ENCODE measurements around the gene TSPAN10. TPM values are rescaled to one million over a fixed set of nuclear protein-coding genes. Genes with fewer than 3 reads are reported as not detected.

The TSPAN10 gene
- total and polyA plus RNA-seq, 2 of the 4 experiments (the other 2 are of a cell fraction), result 1.4 to 4.5 TPM

DNA sequence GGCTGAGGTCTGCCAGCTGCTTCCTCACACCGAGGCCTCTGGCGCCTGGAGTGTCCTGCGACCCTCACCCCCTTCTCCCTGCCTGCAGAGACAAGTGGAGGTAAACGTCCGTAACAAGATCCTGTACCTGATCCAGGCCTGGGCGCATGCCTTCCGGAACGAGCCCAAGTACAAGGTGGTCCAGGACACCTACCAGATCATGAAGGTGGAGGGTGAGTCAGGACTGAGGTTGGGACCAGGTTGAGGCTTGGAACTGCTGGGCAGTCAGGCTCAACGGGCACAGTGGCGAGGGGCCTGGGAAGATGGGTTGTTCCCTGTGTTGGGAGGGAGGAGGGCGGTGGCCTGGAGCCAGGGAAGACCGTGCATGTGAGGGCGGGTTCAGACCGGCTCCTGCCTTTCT, 51.6 kb downstream of the TSPAN10 start:
- Histone ChIP-seq H4K91ac (ENCODE audit: insufficient read depth, low read depth, low read length) (no peak overlapping the region), H2BK20ac (ENCODE audit: low read depth, low read length) (no peak overlapping the region), H3K4me2 (ENCODE audit: low read depth, low read length) (no peak overlapping the region), H4K20me1 (ENCODE audit: insufficient read depth, low read length) (peaks cover 93% of the 10 kb centered on the region), H3K27me3 (ENCODE audit: control insufficient read depth, insufficient read depth, low read length) (no peaks in the 10 kb centered on the region), H2AK9ac (replicated peaks; ENCODE audit: low read depth, low read length, poor library complexity) (no peak overlapping the region), H3K14ac (replicated peaks; ENCODE audit: low read depth, low read length) (no peak overlapping the region), H3K79me1 (ENCODE audit: low read depth in 1 of 2, low read length in 2 of 2) (peaks cover 14 to 63% of the 10 kb centered on the region in 2 experiments), H3K4me3 (ENCODE audit: insufficient read depth, low read depth, low read length) (no peak overlapping the region), H2AK5ac (ENCODE audit: low read depth, low read length) (no peak overlapping the region), H3K4ac (ENCODE audit: low read depth, low read length) (no peak overlapping the region), H2BK15ac (ENCODE audit: low read depth, low read length) (no peak overlapping the region), H3K56ac (ENCODE audit: extremely low read depth, insufficient read depth, low read length) (no peak overlapping the region), H3K9me1 (ENCODE audit: insufficient read depth, low read length) (peaks cover 3% of the 10 kb centered on the region; the same call in 1 of the 2 replicates), H3K27ac (ENCODE audit: insufficient read depth, low read length) (no peak overlapping the region), H3K9me3 (ENCODE audit: control insufficient read depth, insufficient read depth, low read length) (no peaks in the 10 kb centered on the region), H3K36me3 (ENCODE audit: control insufficient read depth, insufficient read depth, low read length) (peaks cover 74% of the 10 kb centered on the region), H3K18ac (ENCODE audit: low read depth, low read length) (no peak overlapping the region), H2AFZ (replicated peaks; ENCODE audit: low read length, poor library complexity) (peak overlapping the region; percentile 63), H3K23ac (ENCODE audit: low read depth, low read length) (no peak overlapping the region), H3K9ac (ENCODE audit: low read depth, low read length) (no peak overlapping the region), H2BK120ac (ENCODE audit: low read depth, low read length) (no peak overlapping the region), H3K4me1 (ENCODE audit: control insufficient read depth, insufficient read depth, low read length) (peaks cover 10% of the 10 kb centered on the region), H2BK5ac (ENCODE audit: low read depth, low read length, poor library complexity, severe bottlenecking) (no peak overlapping the region), H4K5ac (ENCODE audit: low read depth, low read length) (no peak overlapping the region), H4K8ac (ENCODE audit: low read depth in 2 of 2, low read length in 2 of 2) (no peak overlapping the region)
- no TSS peak for BruUV-seq (replicated peaks)
- DNase-seq (no peak), ATAC-seq (ENCODE audit: low read depth) (no peak)
- no peak for TF ChIP-seq NFE2L2 (IDR thresholded peaks at IDR 0.05; ENCODE audit: low read depth, low read length)
- TF ChIP-seq BHLHE40 (IDR thresholded peaks at IDR 0.05; ENCODE audit: low read depth, low read length), result no peak
- no peak for TF ChIP-seq MAZ (IDR thresholded peaks at IDR 0.05; ENCODE audit: borderline replicate concordance, low read depth, low read length)
- TF ChIP-seq MAFK (IDR thresholded peaks at IDR 0.05; ENCODE audit: low read depth, low read length), result no peak
- no peak for TF ChIP-seq RFX5 (IDR thresholded peaks at IDR 0.05; ENCODE audit: low read depth, low read length)
- TF ChIP-seq FOS (IDR thresholded peaks at IDR 0.05; ENCODE audit: low read depth, low read length), result no peak
- no peak for TF ChIP-seq RCOR1 (IDR thresholded peaks at IDR 0.05; ENCODE audit: insufficient replicate concordance, low read length)
- TF ChIP-seq ELK1 (IDR thresholded peaks at IDR 0.05; ENCODE audit: borderline replicate concordance, low read depth, low read length), result no peak
- no peak for TF ChIP-seq CEBPB (IDR thresholded peaks at IDR 0.05; ENCODE audit: low read depth, low read length)
- no peak for TF ChIP-seq SMC3 (IDR thresholded peaks at IDR 0.05; ENCODE audit: low read depth, low read length)
- no peak for TF ChIP-seq POLR2A (IDR thresholded peaks at IDR 0.05; ENCODE audit: low read depth, low read length)
- TF ChIP-seq USF2 (IDR thresholded peaks at IDR 0.05; ENCODE audit: low read depth, low read length), result no peak
- no peak for TF ChIP-seq RAD21 (IDR thresholded peaks at IDR 0.05; ENCODE audit: low read length)
- TF ChIP-seq, protein P1, sequence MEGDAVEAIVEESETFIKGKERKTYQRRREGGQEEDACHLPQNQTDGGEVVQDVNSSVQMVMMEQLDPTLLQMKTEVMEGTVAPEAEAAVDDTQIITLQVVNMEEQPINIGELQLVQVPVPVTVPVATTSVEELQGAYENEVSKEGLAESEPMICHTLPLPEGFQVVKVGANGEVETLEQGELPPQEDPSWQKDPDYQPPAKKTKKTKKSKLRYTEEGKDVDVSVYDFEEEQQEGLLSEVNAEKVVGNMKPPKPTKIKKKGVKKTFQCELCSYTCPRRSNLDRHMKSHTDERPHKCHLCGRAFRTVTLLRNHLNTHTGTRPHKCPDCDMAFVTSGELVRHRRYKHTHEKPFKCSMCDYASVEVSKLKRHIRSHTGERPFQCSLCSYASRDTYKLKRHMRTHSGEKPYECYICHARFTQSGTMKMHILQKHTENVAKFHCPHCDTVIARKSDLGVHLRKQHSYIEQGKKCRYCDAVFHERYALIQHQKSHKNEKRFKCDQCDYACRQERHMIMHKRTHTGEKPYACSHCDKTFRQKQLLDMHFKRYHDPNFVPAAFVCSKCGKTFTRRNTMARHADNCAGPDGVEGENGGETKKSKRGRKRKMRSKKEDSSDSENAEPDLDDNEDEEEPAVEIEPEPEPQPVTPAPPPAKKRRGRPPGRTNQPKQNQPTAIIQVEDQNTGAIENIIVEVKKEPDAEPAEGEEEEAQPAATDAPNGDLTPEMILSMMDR (conservative IDR thresholded peaks at IDR 0.05; ENCODE audit: low read depth, low read length), result no peak
- TF ChIP-seq MXI1 (IDR thresholded peaks at IDR 0.05; ENCODE audit: borderline replicate concordance, low read depth, low read length), result no peak
- TF ChIP-seq CHD1 (IDR thresholded peaks at IDR 0.05; ENCODE audit: low read depth, low read length), result no peak
- in situ Hi-C loops (cut with MboI; ENCODE audit: low sequenced_read_pairs) (no loop called here), intact Hi-C loops (cut with micrococcal nuclease) (no loop called here), dilution Hi-C loops (cut with HindIII; ENCODE audit: low sequenced_read_pairs, unreplicated experiment) (no loop called here)
- ChIA-PET CTCF (no interaction called here), POLR2A (ENCODE audit: unreplicated experiment) (no interaction called here)
- 90% methylated on average over 4 of the region's 14 CpGs; no CpG with 5 or more reads in 1 of the 2 experiments for WGBS, 2 experiments (ENCODE audit: extremely low coverage in 2 of 2, insufficient read length in 1 of 2)
